HG03159 (cell line): ENCODE data around the gene PRTFDC1.

Experiments
- ATAC-seq: cut with Tn5 transposase; IDR thresholded peaks from one replicate; pipeline ENCODE4 v1.9.1; 2021; ENCODE audit warnings: mild to moderate bottlenecking, moderate library complexity; ENCODE audit not compliant: unreplicated experiment

PRTFDC1 gene

DNA sequence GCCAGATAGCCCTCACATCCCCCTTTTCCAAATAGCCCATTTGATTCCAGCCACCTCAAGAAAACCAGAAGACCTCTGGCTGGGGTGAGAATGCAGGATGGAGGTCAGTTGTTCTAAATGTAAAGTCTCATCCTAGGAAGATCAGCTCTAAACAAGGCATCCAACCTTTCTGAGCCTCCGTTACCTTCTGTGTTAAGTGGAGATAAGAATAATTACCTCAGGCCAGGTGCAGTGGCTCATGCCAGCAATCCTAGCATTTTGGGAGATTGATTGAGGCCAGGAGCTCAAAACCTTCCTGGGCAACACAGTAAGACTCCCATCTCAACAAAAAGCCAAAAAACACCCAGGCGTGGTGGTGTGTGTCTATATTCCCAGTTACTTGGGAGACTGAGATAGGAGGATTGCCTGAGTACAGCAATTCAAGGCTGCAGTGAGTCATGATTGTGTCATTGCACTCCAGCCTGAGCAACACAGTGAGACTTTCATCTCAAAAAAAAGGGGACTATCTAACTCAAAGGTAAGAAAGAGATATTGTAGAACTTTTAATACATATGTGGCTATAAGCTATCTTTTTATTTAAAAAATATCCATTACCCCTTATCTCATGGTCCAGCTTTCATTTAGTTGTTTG, 43.5 kb downstream of the PRTFDC1 start:
- ATAC-seq: no peak

- no peak for ATAC-seq
These were observed 44.5 kb downstream of the PRTFDC1 start for GRCh38 chr10:24907956-24908355.

DNA sequence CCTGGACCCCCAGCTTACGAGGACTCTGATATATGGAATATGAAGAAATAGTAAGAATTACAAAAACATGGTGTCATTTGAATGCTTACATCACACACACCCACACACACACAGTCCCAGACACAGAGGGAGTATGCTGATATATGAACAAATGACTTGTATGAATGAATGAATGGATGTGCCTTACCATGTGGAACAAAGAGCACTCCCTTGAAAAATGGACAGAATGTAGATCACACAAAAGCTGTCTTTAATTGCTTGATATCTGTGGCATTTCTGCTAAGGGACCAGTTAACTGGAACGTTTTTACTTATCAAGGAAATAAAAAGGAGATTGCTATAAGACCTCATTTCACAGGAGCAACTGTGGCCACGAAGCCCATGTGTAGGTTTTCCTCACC, 46.0 kb downstream of the PRTFDC1 start:
- no peak for ATAC-seq

DNA sequence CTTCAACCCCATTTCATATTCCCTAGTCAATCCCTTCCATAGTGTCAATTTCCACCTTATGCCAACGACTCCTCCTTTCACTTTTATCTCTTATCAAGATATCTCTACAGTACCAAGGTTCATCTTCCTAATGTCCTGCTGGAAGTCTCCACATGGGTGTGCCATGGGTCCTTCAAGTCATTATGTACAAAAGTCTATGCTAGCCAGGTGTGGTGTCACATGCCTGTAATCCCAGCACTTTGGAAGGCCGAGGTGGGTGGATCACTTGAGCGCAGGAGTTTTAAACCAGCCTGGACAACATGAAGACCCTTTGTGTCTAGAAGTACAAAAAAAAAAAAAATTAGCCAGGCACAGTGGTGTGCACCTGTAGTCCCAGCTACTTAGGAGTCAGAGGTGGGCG, 47.6 kb downstream of the PRTFDC1 start:
- no peak for ATAC-seq

DNA sequence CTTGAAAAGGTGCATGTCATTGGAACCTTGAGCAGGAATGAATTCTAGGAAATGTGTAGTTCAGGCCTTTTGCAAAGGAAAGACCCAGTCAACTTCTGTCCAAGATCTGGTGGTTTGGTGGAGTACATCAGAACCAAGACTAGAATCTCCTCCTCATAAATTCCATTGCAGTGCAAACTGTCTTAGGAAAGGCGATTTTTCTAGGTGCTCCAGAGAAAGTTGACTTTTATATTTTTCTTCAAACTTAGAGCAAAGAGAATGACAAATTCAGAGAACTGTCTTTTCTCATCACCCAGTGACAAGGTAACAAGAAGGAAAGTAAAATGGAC, 50.0 kb downstream of the PRTFDC1 start:
- ATAC-seq: no peak

- peak; percentile 40 for ATAC-seq
These were observed 50.6 kb downstream of the PRTFDC1 start for GRCh38 chr10:24901686-24902399.

- peak; percentile 83 for ATAC-seq
These were observed 51.3 kb downstream of the PRTFDC1 start for GRCh38 chr10:24900888-24901685.

GRCh38 chr10:24899571-24899970, 52.8 kb downstream of the PRTFDC1 start:
- ATAC-seq: no peak

GRCh38 chr10:24898501-24898900, 53.9 kb downstream of the PRTFDC1 start:
- no peak for ATAC-seq

- no peak for ATAC-seq
These were observed 55.0 kb downstream of the PRTFDC1 start for GRCh38 chr10:24897326-24897926.

- ATAC-seq: no peak
These were observed 57.7 kb downstream of the PRTFDC1 start for GRCh38 chr10:24894728-24895127.

- ATAC-seq: no peak
These were observed 58.1 kb downstream of the PRTFDC1 start for GRCh38 chr10:24894309-24894708.

DNA sequence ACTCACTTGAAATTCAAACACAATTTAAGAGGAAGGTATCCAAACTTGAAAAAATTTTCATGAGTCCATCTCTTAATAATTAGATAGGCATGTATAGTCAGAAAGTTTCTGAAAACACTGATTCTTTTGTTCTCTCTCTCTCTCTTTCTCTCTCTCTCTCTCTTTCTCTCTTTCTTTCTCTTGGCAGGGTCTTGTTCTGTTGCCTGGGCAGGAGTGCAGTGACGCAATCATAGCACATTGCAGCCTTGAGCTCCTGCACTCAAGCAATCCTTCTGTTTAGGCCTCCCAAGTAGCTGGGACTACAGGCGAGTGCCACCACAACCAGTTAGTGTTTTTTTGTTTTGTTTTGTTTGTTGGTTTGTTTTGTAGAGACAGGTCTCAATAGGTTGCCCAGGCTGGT, 59.3 kb downstream of the PRTFDC1 start:
- no peak for ATAC-seq

GRCh38 chr10:24891823-24892222, 60.6 kb downstream of the PRTFDC1 start:
- no peak for ATAC-seq

- no peak for ATAC-seq
These were observed 62.8 kb downstream of the PRTFDC1 start for GRCh38 chr10:24889639-24890038.

GRCh38 chr10:24887855-24888231, 64.6 kb downstream of the PRTFDC1 start:
- peak; percentile 22 for ATAC-seq

- no peak for ATAC-seq
These were observed 66.1 kb downstream of the PRTFDC1 start for GRCh38 chr10:24886290-24886680.

DNA sequence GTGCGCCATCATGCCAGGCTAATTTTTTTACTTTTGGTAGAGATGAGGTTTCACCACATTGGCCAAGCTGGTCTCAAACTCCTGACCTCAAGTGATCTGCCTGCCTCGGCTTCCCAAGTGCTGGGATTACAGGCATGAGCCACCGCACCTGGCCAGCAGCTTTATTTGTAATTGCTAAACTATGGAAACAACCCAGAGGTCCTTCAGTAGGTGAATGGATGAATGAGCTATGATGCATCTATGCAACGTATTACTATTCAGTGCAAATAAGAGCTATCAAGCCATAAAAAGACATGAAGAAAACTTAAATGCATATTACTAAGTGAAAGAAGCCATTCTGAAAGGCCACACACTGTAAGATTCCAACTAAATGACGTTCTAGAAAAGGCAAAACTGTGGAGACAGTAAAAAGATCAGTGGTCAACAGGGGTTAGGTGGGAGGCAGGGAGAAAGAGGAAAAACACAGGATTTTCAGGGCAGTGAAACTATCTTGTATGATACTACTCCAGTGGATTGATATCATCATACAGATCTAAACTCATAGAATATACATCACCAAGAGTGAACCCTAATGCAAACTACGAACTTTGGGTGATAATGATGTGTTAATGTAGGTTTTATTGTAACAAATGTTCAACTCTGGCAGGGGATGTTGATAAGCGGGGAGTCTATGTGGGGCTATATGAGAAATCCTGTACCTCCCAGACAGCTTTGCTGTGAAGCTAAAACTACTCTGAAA, 66.7 kb downstream of the PRTFDC1 start:
- no peak for ATAC-seq

DNA sequence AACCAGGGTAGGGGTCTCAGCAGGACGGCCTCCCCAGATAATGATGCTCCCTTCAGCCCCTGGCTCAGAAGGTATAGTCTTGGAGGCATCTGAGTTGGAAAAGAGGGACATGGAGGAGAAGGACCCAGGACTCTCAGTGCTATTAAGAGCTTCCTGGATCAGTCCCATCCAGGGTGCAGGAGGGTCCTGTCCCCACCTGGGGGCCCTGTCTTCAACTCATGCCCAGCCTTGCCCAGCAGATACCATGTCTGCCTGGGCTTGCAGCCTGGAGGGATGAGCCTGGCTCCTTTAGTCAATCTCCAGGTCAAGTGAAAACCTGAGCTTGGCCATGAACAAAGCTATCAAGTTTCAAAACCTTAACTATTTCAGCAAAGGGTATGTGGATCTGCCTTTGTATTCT, 67.6 kb downstream of the PRTFDC1 start:
- no peak for ATAC-seq

DNA sequence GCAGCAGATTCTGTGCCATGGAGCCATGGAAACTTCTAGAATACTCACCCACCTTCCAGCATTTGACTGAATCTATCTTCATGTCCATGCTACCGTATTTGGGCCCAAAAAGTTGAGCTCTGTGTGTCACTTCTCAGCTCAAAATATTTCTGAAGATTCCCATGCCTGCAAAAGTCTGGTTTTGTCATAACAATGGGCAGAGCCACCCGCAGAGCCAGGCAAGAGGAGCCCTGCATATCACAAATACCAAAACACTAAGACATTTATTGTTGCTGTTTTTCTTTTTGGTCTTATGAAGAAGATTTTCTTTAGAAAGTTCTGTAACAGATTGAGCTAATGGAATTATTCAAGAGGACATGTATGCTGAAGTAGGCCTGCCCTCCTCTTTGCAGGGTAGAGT, 68.1 kb downstream of the PRTFDC1 start:
- no peak for ATAC-seq

GRCh38 chr10:24883176-24883575, 69.2 kb downstream of the PRTFDC1 start:
- no peak for ATAC-seq
